Measurements from ENCODE around the gene MEIS3. TPM values are rescaled to one million over a fixed set of nuclear protein-coding genes. Genes with fewer than 3 reads are reported as not detected.
"Not testable (repeated sequence)": the region's sequence is repeated elsewhere in the genome, so short reads cannot be mapped to it uniquely, and the experiment has no call there.

MEIS3 gene
- polyA plus RNA-seq, 4 donors = 20.1 to 32.2 (median 28.9) TPM

- DNase-seq (ENCODE audit: low read depth in 4 of 4, low spot score in 2 of 4) = no peak
These were observed 46.7 kb downstream of the MEIS3 start for GRCh38 chr19:47372603-47373002.

- no peak for DNase-seq (ENCODE audit: low read depth in 4 of 4, low spot score in 2 of 4)
These were observed 48.1 kb downstream of the MEIS3 start for GRCh38 chr19:47371261-47371660.

DNA sequence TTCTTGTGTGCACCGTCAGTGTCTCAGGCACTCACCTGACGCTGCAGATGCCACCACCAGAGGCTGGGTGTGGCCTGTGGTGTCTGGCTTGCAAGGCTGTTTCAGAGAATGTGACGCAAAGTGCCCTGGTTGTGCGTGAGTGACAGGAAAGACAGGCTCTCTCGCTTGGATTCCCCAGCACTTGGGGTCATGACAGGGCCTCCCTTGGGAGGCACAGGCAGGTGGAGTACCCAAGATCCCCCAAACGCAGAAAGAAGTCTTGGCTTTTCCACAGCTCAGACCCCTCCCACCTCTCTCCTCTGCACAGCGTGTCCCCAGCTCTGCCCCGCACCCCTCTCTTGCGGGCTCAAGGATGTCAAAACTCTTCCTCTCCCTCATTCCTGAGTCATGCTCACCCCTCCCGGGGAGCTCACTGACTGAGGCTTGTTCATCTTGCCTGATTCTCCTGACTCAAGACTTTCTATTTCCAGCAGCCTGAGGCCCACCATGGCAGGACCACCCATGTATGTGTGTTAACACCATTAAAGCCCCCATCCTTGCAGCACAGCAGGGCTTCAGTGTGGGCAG, 49.2 kb downstream of the MEIS3 start:
- DNase-seq (ENCODE audit: low read depth in 4 of 4, low spot score in 2 of 4) = no peak

DNA sequence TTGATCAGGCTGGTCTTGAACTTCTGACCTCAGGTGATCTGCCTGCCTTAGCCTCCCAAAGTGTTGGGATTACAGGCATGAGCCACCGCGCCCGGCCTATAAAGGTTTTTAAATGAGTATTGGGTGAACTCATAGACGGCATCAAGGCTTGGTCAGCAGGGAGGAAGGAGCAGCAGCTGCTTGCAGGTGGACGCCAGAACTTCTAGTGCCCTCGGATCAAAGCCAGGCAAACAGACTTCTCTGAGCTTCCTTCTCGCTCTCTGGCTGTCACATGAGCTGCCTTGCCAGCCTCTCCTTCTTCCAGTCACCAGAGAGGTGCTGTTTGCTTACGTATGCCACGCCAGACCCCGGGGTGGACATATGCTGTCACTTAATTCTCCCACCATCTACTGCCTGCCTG, 53.9 kb downstream of the MEIS3 start:
- not testable (repeated sequence) for DNase-seq (ENCODE audit: low read depth in 4 of 4, low spot score in 2 of 4)

GRCh38 chr19:47363758-47364531, 55.4 kb downstream of the MEIS3 start:
- DNase-seq (ENCODE audit: low read depth in 4 of 4, low spot score in 2 of 4) = no peak

DNA sequence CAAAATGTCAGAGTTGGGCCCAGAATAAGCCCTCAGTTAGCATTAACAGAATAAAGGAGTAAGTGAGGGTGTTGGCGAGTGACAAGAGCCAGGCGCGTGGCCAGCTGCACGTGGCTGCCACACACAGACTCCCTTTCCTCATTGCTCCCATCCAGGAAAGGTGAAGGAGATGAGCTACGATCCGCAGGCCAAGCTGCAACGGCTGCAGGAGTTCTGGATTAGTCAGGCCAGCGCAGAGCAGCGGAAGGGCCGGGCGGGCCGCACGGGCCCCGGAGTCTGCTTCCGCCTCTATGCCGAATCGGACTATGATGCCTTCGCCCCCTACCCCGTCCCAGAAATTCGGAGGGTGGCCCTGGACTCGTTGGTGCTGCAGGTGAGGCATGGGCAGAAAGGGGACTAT, 57.0 kb downstream of the MEIS3 start:
- DNase-seq (ENCODE audit: low read depth in 4 of 4, low spot score in 2 of 4) = no peak

DNA sequence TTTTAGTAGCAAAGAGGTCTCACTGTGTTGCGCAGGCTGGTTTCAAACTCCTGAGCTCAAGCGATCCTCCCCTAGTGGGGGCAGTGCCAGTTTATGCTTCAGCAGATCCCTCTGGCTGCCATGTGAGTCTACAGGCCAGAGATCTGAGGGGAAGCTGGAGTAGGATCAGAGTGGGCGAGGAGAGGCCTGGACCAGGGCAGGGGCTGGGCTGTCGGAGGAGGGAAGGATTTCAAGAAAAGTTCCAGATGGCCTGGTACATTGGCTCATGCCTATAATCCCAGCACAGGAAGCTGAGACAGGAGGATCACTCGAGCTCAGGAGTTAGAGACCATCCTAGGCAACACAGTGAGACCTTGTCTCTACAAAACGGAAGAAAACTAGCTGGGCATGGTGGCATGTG, 60.4 kb downstream of the MEIS3 start:
- DNase-seq (ENCODE audit: low read depth in 4 of 4, low spot score in 2 of 4) = no peak

DNA sequence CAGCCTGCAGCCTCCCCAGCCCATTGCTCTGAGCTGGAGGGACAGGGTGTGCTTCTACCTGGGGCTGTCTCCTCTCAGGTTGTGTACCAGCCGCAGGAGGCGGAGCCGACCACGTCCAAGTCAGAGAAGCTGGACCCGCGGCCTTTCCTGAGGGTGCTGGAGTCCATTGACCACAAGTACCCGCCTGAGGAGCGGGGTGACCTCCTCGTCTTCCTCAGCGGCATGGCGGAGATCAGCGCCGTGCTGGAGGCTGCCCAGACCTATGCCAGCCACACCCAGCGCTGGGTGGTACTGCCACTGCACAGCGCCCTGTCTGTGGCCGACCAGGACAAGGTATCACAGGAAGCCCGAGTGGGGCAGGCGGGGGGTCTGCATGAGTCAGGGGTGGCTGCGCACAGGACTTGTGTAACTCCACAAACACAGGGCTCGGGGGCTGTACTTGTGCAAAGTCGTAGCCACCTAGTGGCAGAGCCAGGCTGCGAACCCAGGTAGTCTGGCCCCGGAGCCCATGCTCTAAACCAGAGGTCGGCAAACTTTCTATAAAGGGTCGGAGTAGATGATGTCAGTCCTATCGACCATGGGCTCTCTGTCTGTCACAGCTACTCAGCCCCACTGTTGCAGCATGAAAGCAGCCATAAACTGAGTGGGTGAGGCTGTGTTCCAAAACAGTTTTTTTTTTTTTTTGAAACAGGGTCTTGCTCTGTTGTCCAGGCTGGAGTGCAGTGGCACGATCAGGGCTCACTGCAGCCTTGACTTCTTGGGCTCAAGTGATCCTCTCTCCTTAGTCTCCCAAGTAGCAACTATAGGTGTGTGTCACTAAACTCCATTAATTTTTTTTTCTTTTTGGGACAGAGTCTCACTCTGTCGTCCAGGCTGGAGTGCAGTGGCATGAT, 61.3 kb downstream of the MEIS3 start:
- DNase-seq (ENCODE audit: low read depth in 4 of 4, low spot score in 2 of 4) = no peak

- no peak for DNase-seq (ENCODE audit: low read depth in 4 of 4, low spot score in 2 of 4)
These were observed 62.4 kb downstream of the MEIS3 start for GRCh38 chr19:47356900-47357299.

- no peak for DNase-seq (ENCODE audit: low read depth in 4 of 4, low spot score in 2 of 4)
These were observed 66.0 kb downstream of the MEIS3 start for GRCh38 chr19:47353307-47353712.

Other genes starting within 250 kb of the MEIS3 start
- 1 to 10 TPM; 1.6 to 2.9 (median 2.6) TPM for gene BBC3, start 188.3 kb downstream of the MEIS3 start, polyA plus RNA-seq (ENCODE audit: insufficient read length in 4 of 4)
- 10 to 100 TPM; 19.5 to 31.8 (median 29.0) TPM for gene CCDC9, start 163.0 kb downstream of the MEIS3 start, polyA plus RNA-seq (ENCODE audit: insufficient read length in 4 of 4)
- gene INAFM1, start 144.6 kb downstream of the MEIS3 start, polyA plus RNA-seq (ENCODE audit: insufficient read length in 4 of 4) = 10 to 100 TPM in 2 of 4 donors, 1 to 10 TPM in 2; 6.4 to 12.9 (median 10.5) TPM
- gene C5AR1, start 109.7 kb downstream of the MEIS3 start, polyA plus RNA-seq (ENCODE audit: insufficient read length in 4 of 4) = 10 to 100 TPM in 1 of 4 donors, 1 to 10 TPM in 3; 3.8 to 11.8 (median 6.0) TPM
- under 1 TPM; 0.34 to 0.51 (median 0.45) TPM for gene C5AR2, start 87.4 kb downstream of the MEIS3 start, polyA plus RNA-seq (ENCODE audit: insufficient read length in 4 of 4)
- 10 to 100 TPM in 3 of 4 donors, 1 to 10 TPM in 1; 9.6 to 21.9 (median 16.0) TPM for gene DHX34, start 70.2 kb downstream of the MEIS3 start, polyA plus RNA-seq (ENCODE audit: insufficient read length in 4 of 4)
- under 1 TPM; 0.17 to 0.44 (median 0.31) TPM for gene SLC8A2, start 52.4 kb upstream of the MEIS3 start, polyA plus RNA-seq (ENCODE audit: insufficient read length in 4 of 4)
- gene KPTN, start 64.7 kb upstream of the MEIS3 start, polyA plus RNA-seq (ENCODE audit: insufficient read length in 4 of 4) = 10 to 100 TPM; 10.4 to 15.8 (median 12.8) TPM
- 100 to 1,000 TPM; 147 to 180 (median 159) TPM for gene NAPA, start 95.5 kb upstream of the MEIS3 start, polyA plus RNA-seq (ENCODE audit: insufficient read length in 4 of 4)
- gene ZNF541, start 153.6 kb upstream of the MEIS3 start, polyA plus RNA-seq (ENCODE audit: insufficient read length in 4 of 4) = under 1 TPM; 0.25 to 0.49 (median 0.38) TPM
- gene BICRA, start 189.6 kb upstream of the MEIS3 start, polyA plus RNA-seq (ENCODE audit: insufficient read length in 4 of 4) = 10 to 100 TPM in 3 of 4 donors, 1 to 10 TPM in 1; 8.1 to 21.3 (median 14.9) TPM

Measured in left renal cortex interstitium (tissue), 4 donors.